ENCODE results near the gene SMARCD1.

DNA sequence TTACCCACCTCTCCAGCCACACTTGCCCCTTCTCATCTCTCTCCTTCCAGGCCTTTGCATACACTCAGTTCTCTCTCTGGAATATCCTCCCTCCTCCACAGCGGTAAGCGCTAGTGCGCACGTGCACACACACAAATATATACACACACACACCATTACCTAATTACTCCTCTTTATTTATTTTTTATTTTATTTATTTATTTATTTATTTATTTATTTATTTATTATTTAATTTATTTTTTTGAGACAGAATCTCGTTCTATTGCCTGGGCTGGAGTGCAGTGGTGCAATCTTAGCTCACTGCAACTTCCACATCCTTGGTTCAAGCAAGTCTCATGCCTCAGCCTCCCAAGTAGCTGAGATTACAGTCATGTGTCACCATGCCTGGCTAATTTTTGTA lies 16.1 kb upstream of the SMARCD1 start:
- TF ChIP-seq POLR2AphosphoS5 (IDR thresholded peaks at IDR 0.05) (no peak), EP300 (IDR thresholded peaks at IDR 0.05) (no peak)
- TF ChIP-seq, protein P1, sequence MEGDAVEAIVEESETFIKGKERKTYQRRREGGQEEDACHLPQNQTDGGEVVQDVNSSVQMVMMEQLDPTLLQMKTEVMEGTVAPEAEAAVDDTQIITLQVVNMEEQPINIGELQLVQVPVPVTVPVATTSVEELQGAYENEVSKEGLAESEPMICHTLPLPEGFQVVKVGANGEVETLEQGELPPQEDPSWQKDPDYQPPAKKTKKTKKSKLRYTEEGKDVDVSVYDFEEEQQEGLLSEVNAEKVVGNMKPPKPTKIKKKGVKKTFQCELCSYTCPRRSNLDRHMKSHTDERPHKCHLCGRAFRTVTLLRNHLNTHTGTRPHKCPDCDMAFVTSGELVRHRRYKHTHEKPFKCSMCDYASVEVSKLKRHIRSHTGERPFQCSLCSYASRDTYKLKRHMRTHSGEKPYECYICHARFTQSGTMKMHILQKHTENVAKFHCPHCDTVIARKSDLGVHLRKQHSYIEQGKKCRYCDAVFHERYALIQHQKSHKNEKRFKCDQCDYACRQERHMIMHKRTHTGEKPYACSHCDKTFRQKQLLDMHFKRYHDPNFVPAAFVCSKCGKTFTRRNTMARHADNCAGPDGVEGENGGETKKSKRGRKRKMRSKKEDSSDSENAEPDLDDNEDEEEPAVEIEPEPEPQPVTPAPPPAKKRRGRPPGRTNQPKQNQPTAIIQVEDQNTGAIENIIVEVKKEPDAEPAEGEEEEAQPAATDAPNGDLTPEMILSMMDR (IDR thresholded peaks at IDR 0.05): no peak

All from esophagus muscularis mucosa (tissue), 4 donors.